ENCODE measurements around the gene NARF.
A peak's percentile ranks its signal among the peaks of the same experiment; 100 is the strongest.

The NARF gene

GRCh38 chr17:82489117-82489516 lies 30.6 kb downstream of the NARF start:
- ATAC-seq (ENCODE audit: low read depth) (no peak), DNase-seq (ENCODE audit: low spot score in 2 of 2) (no peak)
- no peaks in the 10 kb centered on the region for H3K27me3 Mint-ChIP-seq
- peaks cover 10% of the 10 kb centered on the region for H3K4me1 Mint-ChIP-seq
- peaks cover 14% of the 10 kb centered on the region for H3K36me3 Mint-ChIP-seq
- H3K27ac Mint-ChIP-seq: peak overlapping the region; percentile 65
- H3K9me3 Mint-ChIP-seq: no peaks in the 10 kb centered on the region
- H3K4me3 Mint-ChIP-seq: no peak overlapping the region

DNA sequence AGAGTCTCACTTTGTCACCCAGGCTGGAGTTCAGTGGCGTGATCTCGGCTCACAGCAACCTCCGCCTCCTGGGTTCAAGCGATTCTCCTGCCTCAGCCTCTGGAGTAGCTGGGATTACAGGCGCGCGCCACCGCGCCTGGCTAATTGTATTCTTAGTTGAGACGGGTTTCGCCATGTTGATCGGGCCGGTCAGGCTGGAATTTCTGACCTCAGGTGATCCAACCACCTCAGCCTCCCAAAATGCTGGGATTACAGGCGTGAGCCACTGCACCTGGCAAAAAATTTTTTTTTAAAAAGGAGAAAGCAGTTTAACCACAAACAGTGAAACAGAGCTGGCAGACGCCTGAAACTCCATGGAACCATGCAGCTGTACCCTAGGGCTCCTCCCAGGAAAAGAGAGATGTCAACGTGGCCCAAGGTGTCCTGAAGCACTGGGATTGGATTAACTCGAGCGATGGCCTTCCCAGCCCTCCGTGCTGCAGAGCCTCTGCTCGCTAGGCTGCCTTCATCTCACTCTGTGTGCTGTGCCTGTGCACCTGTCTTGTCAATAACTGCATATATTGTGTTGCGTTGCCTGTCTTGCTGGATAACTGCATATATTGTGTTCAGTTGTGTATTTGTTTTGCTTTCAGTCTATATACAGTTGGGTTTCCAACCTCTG lies 31.4 kb downstream of the NARF start:
- no peak for ATAC-seq (ENCODE audit: low read depth)
- H3K27ac Mint-ChIP-seq: no peak overlapping the region
- H3K4me3 Mint-ChIP-seq: no peak overlapping the region
- H3K36me3 Mint-ChIP-seq: peaks cover 13% of the 10 kb centered on the region
- H3K27me3 Mint-ChIP-seq: no peaks in the 10 kb centered on the region
- DNase-seq (ENCODE audit: low spot score in 2 of 2): no peak
- H3K4me1 Mint-ChIP-seq: peaks cover 18% of the 10 kb centered on the region
- no peaks in the 10 kb centered on the region for H3K9me3 Mint-ChIP-seq

DNA sequence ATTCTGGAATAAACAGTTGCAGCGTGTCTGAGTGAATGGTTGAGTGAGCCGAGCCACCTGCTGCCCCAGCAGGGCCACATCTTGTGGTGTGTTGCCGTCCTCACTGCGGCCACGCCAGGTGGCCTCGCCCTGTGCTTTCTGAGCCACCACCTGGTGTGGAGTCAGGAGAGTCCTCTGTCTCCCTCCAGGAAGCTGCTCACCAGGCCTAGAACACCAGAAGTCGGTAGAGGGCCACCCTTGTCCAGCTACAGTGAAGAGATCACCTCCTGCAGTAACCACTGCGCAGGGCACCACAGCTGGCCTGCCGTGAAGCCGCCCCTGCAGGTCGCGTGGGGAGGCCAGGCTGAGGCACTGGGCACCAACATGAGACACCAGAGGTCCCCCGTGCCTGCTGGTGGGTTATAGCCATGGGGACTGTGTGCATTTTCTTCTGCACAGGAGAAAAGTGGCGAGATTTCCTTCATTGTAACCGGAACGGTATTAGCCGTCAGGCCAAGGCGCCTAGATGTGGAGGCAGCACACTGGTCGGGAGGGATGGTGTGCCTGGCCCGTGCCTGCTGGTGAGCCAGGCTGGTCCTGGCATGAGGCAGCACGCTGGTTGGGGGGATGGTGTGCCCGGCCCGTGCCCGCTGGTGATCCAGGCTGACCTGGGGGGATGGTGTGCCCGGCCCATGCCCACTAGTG lies 32.1 kb downstream of the NARF start:
- peaks cover 10% of the 10 kb centered on the region for H3K36me3 Mint-ChIP-seq
- no peaks in the 10 kb centered on the region for H3K27me3 Mint-ChIP-seq
- no peak overlapping the region for H3K27ac Mint-ChIP-seq
- DNase-seq (ENCODE audit: low spot score in 2 of 2) (no peak), ATAC-seq (ENCODE audit: low read depth) (no peak)
- H3K4me3 Mint-ChIP-seq: no peak overlapping the region
- H3K9me3 Mint-ChIP-seq: no peaks in the 10 kb centered on the region
- H3K4me1 Mint-ChIP-seq: peaks cover 18% of the 10 kb centered on the region

DNA sequence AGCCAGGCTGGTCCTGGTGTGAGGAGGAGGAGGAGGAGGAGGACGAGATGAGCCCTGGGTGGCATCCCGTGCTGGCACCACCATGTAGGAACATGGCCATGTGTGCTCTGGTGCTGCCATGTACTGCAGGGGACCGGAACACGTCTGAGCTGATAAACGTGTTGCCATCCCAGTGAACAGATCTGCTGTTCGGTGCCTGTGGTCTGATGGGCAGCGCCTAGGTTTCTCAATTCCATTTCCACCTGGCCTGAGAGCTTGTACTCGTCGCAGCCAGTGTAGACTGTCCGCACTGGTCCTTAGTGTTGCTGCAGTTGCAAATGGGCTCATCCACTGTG lies 32.6 kb downstream of the NARF start:
- Mint-ChIP-seq H3K4me3 (no peak overlapping the region), H3K27ac (no peak overlapping the region), H3K9me3 (no peaks in the 10 kb centered on the region), H3K27me3 (no peaks in the 10 kb centered on the region), H3K4me1 (peaks cover 18% of the 10 kb centered on the region), H3K36me3 (peaks cover 7% of the 10 kb centered on the region)
- DNase-seq (ENCODE audit: low spot score in 2 of 2) (no peak), ATAC-seq (ENCODE audit: low read depth) (no peak)

DNA sequence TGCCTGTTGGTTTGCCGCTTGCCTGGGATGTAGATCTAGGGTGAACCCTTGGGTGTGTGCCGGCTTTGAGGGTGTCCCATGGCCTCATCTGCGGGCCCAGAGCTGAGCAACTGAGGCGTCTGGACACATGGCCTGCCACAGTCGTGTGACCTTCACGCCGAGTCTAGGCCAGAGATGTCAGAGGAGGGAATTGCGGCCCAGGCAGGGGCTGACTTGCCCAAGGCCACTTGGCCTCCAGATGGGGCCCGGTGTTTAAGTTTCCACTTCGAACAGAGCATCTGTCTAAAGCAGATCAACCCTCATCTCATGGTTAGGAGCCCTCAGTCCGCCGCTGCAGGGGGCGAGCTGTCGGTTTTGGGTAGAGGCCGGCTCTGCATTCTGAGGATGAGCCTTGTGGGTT lies 33.0 kb downstream of the NARF start:
- Mint-ChIP-seq H3K36me3 (peaks cover 6% of the 10 kb centered on the region), H3K27me3 (no peaks in the 10 kb centered on the region), H3K27ac (no peak overlapping the region), H3K9me3 (no peaks in the 10 kb centered on the region), H3K4me3 (no peak overlapping the region), H3K4me1 (peaks cover 17% of the 10 kb centered on the region)
- DNase-seq (ENCODE audit: low spot score in 2 of 2) (no peak), ATAC-seq (ENCODE audit: low read depth) (no peak)

DNA sequence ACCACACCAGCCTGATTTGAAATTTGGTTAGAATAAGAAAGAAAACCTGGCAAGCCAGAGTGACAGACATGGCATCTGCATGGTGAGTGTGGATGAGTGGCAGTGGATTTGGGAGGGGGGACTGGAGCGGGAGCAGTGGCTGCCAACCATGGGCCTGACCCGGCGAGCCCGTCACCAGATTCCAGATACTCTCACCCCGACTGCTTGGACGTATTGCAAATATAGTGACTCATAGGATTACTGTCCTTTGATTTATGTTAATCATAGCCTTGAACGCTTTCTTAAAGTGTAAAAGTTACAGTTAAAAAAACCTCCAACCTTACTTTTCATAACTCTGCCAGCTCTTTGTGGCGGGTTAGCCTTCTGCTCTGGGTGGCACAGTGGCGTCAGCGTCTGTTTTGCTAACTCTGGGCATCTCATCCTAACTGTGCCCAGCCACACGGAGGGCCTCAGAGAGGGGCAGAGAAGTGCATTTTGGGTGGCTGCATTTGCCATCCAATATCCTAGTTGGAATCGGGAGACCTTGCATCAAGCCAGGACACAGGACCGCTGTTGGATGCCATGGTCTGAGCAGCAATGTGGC lies 34.2 kb downstream of the NARF start:
- no peak overlapping the region for H3K4me3 Mint-ChIP-seq
- H3K27me3 Mint-ChIP-seq: no peaks in the 10 kb centered on the region
- H3K36me3 Mint-ChIP-seq: peaks cover 5% of the 10 kb centered on the region
- H3K4me1 Mint-ChIP-seq: peaks cover 22% of the 10 kb centered on the region
- DNase-seq (ENCODE audit: low spot score in 2 of 2): no peak
- H3K9me3 Mint-ChIP-seq: no peaks in the 10 kb centered on the region
- H3K27ac Mint-ChIP-seq: no peak overlapping the region
- ATAC-seq (ENCODE audit: low read depth): no peak

DNA sequence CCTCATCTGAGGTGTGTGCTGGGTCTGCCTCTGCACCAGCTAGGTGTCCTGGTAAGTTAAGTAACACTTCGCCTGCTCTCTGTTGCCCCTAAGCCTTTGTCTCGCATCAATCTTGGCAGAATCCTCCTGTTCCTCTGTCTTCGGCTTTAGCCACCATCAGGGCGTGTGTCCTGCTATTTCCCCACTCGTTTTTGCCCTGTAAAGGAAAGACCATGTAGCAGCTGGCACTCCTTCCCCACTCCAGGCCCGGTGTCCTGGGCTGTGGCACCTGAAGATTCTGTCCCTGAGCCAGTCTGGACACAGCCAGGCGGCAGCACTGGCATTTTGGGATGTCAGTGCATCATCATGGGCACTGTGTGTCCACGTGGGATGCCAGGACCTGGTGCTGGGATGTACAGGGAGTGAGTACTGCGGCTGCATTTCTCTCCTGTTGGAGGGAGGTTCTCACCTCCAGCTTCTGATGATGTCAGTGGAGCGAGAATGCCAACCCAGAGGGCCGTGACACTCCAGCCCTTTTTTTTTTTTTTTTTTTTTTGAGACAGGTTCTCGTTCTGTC lies 34.8 kb downstream of the NARF start:
- DNase-seq (ENCODE audit: low spot score in 2 of 2) (no peak), ATAC-seq (ENCODE audit: low read depth) (no peak)
- Mint-ChIP-seq H3K4me3 (no peak overlapping the region), H3K27ac (peak overlapping the region; percentile 97), H3K4me1 (peaks cover 27% of the 10 kb centered on the region), H3K36me3 (peaks cover 5% of the 10 kb centered on the region), H3K27me3 (no peaks in the 10 kb centered on the region), H3K9me3 (no peaks in the 10 kb centered on the region)

DNA sequence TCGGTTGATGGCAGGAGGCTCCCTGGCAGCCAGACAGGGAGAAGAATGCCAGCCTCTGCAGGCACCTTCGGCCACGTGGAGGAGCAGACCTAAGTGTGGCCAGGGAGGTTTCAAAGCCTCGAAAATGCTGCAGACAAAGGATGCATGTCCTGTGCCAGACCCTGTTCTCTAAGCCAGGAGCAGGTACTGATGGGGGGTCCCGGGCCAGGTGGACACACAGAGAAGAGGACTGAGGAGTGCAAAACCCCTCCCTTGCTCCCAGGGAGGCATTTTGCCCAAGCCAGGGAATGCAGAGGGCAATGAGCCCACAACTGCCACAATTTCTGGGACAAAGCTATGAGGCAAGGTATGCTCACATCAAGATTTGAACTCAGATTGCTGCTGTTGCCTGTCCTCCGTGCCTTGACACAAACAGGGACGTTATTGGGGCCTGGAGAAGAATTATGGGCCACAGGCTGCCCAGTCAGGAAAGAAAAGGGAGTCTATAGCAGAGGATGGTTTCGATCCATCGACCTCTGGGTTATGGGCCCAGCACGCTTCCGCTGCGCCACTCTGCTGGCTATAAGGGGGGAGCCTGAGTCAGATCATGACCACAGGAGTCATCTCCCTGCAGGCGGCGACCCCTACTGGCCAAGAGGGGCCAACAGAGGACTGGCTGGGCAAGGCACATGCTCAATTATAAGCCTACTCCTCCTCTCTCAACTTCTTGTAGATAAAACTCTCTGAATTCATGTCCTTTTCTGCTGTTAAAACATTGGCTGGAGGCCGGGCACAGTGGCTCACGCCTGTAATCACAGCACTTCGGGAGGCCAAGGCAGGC lies 35.9 kb downstream of the NARF start:
- H3K4me3 Mint-ChIP-seq: peak overlapping the region; percentile 51
- H3K27ac Mint-ChIP-seq: peak overlapping the region; percentile 97
- peaks cover 30% of the 10 kb centered on the region for H3K4me1 Mint-ChIP-seq
- no peaks in the 10 kb centered on the region for H3K27me3 Mint-ChIP-seq
- no peaks in the 10 kb centered on the region for H3K9me3 Mint-ChIP-seq
- H3K36me3 Mint-ChIP-seq: no peaks in the 10 kb centered on the region
- DNase-seq (ENCODE audit: low spot score in 2 of 2): peak; percentile 90 to 96
- ATAC-seq (ENCODE audit: low read depth): peak; percentile 73

DNA sequence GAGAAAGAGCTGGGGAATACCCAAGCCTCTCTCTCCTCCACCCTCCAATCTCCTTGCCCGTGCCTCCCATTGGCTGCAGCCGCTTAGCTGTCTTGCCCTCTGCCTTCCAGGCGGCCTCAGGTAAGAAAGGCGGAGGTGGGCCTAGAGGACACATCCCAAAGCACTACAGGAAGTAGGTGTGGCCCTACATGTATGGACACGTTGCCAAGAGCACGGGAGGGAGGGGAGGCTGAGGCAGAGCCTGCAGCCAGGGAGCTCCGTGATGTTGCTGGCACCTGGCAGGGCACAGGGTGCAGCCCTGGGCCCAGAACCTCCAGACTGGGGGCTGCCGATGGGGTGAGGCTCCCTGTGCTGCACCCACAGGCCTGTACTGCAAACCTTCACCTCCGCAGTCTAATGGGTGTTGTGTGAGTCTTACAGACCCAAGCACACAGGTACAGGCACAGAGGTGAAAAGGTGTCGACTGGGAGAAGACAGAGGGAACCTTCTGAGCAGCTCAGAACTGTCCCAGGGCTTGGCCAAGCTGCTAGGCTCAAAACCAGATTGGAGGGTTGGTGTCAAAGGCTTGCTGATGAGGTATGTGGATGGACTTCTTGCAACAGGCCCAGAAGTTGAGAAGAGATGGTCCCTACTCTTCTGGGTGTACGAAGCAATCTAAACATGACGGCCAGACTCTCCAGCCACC lies 37.4 kb downstream of the NARF start:
- peak overlapping the region; percentile 86 for H3K4me3 Mint-ChIP-seq
- DNase-seq (ENCODE audit: low spot score in 2 of 2) (no peak), ATAC-seq (ENCODE audit: low read depth) (no peak)
- H3K9me3 Mint-ChIP-seq: no peaks in the 10 kb centered on the region
- peaks cover 26% of the 10 kb centered on the region for H3K4me1 Mint-ChIP-seq
- H3K27me3 Mint-ChIP-seq: no peaks in the 10 kb centered on the region
- H3K36me3 Mint-ChIP-seq: no peaks in the 10 kb centered on the region
- peak overlapping the region; percentile 75 for H3K27ac Mint-ChIP-seq

- peak; percentile 81 to 84 for DNase-seq (ENCODE audit: low spot score in 2 of 2)
- Mint-ChIP-seq H3K27me3 (no peaks in the 10 kb centered on the region), H3K4me1 (peaks cover 26% of the 10 kb centered on the region), H3K4me3 (peak overlapping the region; percentile 86), H3K36me3 (no peaks in the 10 kb centered on the region), H3K27ac (peak overlapping the region; percentile 75), H3K9me3 (no peaks in the 10 kb centered on the region)
- ATAC-seq (ENCODE audit: low read depth): peak; percentile 74
These were observed 38.2 kb downstream of the NARF start for GRCh38 chr17:82496529-82497434.

DNA sequence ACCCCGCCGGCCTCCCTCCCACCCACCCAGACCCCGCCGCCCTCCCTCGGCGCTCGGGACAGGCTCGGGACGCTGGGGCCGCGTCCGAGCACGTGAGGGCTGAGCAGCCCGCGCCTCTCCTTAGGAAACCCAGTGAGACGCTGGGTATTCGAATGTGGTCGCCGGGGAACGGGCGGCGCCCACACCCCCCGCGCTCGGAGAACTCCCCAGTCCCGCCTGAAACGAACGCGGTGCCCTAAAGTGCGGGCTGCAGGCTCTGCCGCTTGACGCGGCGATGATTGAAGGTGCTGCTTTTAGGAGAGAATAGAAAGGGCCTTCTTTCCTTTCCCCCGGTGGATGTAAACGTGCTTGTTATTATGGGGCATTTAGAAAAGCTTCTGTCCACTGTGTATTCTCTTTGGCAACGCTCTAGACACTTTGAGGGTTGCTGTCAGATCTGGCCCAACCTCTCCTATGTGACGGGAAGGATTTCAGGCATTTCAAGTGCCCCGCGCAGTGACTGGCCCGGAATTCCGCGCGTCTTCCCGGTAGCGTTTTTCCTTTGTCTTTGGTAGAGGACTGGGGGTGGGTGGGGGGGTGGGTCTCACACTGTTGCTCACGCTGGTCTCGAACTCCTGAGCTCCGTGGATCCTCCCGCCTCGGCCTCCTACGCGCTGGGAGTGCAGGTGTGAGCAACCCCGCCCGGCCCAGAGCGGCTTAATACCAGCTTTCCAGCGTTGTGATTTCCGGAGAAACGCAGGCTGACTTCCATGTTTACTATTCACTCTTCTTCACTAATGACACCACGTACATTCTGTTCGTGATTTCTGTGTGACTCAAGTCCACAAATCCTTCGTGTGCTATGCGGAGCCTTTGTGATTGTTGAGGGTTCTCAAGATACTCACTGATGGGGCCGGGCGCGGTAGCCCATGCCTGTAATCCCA lies 39.2 kb downstream of the NARF start:
- Mint-ChIP-seq H3K9me3 (no peaks in the 10 kb centered on the region), H3K27ac (peak overlapping the region; percentile 75), H3K36me3 (no peaks in the 10 kb centered on the region), H3K4me3 (peak overlapping the region; percentile 86), H3K4me1 (peaks cover 26% of the 10 kb centered on the region), H3K27me3 (no peaks in the 10 kb centered on the region)
- peak; percentile 14 to 51 for DNase-seq (ENCODE audit: low spot score in 2 of 2)
- ATAC-seq (ENCODE audit: low read depth): peak; percentile 28

GRCh38 chr17:82502207-82502606 lies 43.7 kb downstream of the NARF start:
- H3K9me3 Mint-ChIP-seq: no peaks in the 10 kb centered on the region
- peaks cover 17% of the 10 kb centered on the region for H3K4me1 Mint-ChIP-seq
- no peak overlapping the region for H3K27ac Mint-ChIP-seq

More at GRCh38 chr17:82502207-82502606, 43.7 kb downstream of the NARF start:
- ATAC-seq (ENCODE audit: low read depth) (no peak), DNase-seq (ENCODE audit: low spot score in 2 of 2) (no peak)
- Mint-ChIP-seq H3K27me3 (no peaks in the 10 kb centered on the region), H3K36me3 (no peaks in the 10 kb centered on the region), H3K4me3 (no peak overlapping the region)
